Stimulated activated CD4-positive, alpha-beta T cell treated with anti-CD3 and anti-CD28 coated beads, TNF-alpha, amount 100 ng/mL, for 1 hour (primary cell): ENCODE data around the gene MTG2.

Experiments
- DNase-seq, 3 donors: peaks; one replicate each; pipeline ENCODE4 v3.0.0-alpha.2; 2020; ENCODE audit warnings: low read depth in 3 of 3, low spot score in 1 of 3

The MTG2 gene, protein sequence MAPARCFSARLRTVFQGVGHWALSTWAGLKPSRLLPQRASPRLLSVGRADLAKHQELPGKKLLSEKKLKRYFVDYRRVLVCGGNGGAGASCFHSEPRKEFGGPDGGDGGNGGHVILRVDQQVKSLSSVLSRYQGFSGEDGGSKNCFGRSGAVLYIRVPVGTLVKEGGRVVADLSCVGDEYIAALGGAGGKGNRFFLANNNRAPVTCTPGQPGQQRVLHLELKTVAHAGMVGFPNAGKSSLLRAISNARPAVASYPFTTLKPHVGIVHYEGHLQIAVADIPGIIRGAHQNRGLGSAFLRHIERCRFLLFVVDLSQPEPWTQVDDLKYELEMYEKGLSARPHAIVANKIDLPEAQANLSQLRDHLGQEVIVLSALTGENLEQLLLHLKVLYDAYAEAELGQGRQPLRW

DNA sequence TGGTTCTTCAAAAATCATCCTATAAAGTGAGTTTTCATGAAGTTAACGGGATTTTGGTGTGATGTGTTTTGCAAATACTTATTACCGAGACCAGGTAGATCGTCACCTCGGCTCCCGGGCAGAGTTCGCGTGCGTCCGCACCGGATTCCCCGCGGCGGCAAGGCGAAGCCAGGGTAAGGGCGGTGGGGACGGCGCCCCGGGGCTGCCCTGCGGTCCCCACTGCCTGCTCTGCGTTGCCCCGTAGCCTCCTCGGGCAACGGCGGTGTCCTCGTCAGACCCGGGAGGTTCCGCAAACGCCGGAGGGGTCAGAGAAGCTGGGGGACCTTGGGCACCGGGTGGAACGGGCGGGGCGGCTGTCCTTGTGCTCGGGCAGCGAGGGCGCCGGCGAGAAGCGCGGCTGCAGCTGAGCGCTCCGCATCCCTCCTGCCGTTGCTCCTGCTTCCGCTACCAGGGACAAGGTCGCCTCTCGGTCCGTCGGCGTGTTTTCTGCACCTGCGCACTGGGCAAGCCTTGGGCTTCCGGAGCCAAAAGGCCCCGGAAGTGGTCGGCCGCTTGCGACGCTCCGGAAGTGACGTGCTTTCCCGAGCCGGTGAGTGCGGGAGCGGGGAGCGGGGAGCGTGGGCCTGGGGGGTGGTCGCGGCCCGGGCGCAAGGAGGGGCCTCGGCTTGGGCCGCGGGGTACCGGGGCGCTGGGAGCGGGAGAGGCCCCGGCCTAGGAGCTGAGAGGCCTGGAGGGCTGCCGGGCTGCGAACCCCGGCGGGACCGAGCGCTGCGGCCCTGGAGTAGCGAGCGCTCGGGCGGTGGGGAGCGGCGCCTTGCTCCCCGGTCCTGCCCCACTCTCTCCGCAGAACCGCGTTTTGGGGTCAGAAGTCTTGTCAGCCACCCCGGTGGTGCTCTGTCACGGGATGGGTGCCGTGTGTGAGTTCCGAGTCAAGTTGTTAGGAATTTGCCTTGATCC, at the start of gene MTG2:
MTG2 (plus strand) TSS at position 560 of the 957 bp plus-strand sequence. CDS start 10,393 bp downstream, outside the sequence.
- DNase-seq: peak; percentile 80 to 84 (median 83)

DNA sequence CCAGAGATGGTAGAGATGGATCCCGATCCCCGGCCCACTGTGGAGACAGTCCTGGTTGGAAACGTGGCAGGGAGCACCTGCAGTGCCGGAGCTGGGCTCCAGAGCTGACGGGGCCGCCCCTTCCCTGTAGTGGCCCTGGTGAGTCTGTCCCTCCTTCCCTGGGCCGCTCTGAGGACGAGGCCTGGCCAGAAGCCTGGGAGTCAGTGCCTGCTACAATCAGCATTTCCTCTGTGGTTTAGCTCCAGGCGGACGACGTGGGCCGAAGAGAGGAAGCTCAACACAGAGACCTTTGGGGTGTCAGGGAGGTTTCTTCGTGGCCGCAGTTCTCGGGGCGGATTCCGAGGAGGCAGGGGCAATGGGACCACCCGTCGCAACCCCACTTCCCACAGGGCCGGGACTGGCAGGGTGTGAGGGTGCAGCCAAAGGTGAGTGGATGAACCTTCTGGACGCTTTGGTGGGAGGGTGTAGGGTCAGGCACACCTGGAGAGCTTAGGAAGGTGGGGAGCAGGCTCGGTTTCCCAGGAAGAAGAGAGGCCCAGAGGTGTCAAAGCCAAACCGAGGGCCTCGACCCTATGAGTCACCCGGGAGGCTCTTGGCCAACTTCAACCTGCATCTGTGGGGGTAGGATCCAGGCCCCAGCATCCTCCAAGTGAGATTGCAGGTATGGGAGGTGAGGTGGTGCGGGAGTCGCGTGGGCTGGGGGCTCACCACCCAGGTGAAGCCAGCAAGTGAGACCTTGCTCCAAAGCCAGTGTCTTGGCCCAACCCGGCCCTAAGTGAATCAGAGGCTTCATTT, 49.6 kb upstream of the MTG2 start:
- DNase-seq: no peak

DNA sequence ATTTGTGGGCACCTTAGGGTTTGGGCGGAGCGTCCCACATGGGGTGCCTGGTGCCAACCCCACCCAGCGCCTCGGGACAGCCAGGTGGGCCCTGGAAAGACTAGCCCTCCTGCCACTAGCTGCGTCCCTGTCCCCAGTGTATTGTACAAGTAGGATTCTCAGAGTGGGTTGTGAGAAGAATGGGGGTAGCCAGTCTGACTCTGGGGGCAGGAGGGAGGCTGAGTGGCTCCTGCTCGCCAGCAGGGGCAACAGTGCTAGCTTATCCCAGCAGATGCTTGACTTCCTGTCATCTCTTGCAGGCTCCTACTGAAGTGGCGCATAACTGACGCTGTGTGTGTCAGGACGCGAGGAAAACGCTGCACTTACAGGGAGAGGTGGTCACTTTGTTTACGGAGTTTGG, 49.0 kb upstream of the MTG2 start:
- DNase-seq: no peak

DNA sequence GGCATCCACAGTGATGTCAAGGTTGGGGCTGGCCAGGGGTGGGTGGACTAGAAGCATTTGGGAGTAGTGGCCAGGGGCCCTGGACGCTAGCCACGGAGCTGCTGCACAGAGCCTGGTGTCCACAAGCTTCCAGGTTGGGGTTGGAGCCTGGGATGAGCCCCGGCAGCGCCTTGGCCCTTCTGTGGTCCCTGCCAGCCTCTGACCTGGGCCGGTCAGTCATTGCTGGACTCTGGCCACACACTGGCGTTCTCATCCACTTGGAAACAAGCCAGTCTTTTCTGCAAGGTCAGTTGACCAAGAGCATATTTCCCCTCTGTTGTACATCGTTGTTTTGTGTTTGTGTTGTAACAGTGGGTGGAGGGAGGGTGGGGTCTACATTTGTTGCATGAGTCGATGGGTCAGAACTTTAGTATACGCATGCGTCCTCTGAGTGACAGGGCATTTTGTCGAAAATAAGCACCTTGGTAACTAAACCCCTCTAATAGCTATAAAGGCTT, 48.0 kb upstream of the MTG2 start:
- DNase-seq: no peak

GRCh38 chr20:62135573-62136266, 47.1 kb upstream of the MTG2 start:
- no peak for DNase-seq

DNA sequence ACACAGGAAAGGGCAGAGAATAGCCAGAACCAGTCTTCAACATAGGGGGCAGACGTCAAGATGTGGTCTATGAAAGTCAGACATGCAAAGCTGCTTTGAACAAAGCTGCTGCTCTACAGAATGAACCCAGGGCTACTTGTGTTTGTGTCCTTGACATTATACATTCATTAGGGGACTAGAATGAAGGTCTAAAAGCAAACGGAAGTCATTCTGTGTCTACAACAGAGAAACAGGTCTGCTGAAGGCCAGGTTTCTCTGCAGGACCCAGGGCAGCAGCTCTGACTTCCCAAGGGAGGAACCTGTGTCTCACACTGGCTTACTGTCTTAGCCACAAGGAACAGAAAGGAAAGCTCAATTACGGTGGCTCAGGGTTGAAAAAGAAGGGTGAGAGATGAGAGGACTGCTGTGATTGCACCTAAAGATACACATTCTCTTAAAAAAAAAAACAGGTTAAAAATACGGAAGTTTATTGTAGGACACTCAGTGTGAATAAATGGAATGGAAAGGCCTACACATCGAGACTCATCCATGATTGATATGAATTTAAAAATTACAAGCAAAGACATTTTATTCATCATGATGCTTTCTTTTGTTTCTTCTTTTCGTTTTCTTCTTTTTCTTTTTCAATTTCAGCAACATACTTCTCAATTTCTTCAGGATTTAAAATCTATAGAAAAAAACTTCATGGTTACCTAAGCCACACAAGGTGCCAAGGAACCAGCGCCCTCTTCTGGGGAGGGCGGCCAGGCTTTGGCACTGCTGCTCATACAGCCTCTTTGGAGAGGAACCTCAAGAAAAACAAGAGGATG, 46.3 kb upstream of the MTG2 start:
- peak; percentile 33 to 48 (median 39) for DNase-seq

DNA sequence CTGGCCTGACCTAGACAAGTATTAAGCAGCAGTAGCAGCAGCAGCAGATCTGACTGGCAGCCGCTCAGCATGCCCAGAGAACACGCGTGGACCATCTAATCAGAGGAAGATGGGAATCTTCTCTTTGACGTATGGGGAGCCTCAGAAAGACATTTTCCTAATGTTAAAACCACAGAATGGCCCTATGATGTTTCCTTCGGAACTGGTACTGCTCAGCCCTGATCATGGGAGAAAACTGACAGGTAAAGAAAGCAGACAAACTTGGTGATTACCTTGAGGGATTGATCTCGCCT, 45.8 kb upstream of the MTG2 start:
- DNase-seq: no peak

- no peak for DNase-seq
These were observed 45.2 kb upstream of the MTG2 start for GRCh38 chr20:62137478-62138203.

- DNase-seq: no peak
These were observed 44.7 kb upstream of the MTG2 start for GRCh38 chr20:62138204-62138543.

- no peak for DNase-seq
These were observed 43.9 kb upstream of the MTG2 start for GRCh38 chr20:62138912-62139311.

DNA sequence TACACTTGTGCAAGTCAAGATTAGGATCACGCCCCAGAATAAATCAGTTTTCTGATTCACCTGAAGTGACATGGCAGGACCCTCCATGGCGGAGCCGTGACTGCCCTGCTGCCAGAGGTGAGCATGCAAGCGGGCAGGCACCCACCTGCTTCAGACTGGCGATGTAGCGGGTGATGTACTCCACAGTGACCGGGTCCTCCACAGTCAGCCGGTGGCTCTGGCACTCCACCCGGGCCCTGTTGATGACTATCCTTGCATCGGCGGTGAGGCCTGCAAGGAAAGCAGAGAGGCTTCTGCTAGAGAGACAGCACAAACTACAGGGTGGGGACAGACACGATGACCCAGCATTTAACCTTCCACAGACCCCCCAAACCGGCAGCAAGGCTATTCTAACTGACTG, 43.2 kb upstream of the MTG2 start:
- no peak for DNase-seq

DNA sequence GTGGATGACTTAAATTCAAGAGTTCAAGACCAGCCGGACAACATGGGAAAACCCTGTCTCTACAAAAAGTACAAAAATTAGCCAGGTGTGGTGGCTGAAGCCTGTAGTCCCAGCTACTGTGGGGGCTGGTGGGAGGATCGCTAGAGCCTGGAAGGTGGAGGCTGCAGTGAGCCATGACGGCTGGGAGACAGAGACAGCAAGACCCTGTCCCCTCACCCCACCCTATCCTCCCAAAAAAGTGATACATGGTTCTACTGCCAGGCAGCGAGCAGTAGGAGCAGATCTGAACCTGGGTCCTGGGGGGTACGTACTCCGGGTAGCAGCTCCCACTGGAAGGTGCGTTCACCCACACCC, 41.8 kb upstream of the MTG2 start:
- no peak for DNase-seq

DNA sequence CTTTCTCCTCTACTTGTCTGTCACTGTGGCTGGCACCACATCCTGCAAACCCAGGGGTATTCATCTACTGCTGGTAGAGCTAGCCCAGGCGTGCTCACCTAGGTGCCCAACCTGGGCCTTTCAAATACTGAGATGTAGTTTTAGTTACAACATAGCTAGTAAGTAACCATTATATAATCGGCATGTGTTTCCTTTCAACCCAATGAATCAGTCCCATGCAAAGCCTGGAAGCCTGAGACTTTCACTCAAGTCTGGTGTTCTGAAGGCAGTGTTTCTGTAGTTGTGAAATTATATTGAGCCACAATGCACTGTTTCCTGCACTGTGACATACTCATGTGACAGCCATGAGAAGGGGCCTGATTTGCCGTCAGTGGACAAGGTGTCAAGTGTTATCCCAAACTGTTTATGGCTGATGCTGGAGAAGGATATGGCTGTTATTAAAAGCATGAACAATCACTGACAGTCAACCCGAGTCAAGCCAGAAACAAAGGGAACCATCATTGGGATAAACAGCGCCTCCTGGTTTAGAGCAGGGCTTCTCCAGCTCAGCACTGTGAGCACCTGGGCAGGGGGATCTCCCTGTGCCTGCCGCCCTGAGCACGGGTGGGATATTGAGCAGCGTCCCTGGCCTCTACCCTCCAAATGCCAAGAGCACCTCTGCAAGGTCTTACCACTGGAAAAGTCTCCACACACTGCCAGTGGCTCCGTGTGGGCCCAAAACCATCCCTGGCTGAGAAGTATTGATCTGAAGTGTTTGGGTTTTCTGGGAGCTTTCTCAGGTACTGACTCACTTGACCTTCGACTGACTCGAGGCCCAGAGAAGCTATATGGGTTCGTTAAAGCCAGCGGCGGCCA, 41.2 kb upstream of the MTG2 start:
- no peak for DNase-seq

DNA sequence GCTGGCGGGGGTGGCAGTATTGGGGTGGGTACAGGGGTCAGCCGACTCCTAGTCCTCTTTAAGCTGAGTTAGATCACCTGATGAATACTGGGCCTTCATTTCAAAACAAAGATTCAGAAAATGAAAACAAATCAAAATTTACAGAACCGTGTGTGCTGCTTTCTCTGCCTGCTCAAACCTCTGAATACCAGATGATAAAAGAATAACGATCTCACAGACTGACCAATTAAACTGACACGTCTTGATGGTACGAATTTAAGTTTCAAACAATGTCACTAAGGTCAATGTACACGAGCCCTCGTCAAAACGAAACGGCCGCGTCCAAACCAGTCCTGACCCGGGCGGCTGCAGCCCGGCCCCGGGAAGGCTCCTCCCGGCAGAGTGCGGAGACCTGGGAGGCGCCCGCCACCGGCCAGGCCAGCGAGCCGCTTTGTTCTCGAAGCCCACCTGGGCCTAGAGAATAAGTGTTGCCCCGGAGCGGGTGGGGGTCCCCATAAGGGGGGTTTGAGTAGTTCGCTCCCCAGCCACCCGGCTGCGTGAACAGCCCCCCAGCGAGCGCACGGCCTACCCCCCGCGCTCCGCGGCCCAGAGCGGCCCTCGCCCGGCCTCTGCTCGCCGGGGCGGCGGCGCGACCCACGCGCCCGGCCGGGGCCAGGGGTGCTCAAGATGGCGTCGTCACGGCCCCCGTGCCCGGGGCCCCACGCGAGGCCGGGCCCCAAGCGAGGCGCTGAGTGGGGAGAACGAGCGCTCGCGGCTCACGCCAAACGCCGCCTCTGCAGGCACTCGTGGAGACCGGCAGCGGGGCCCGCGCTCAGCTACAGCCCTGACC, 40.4 kb upstream of the MTG2 start:
- no peak for DNase-seq

DNA sequence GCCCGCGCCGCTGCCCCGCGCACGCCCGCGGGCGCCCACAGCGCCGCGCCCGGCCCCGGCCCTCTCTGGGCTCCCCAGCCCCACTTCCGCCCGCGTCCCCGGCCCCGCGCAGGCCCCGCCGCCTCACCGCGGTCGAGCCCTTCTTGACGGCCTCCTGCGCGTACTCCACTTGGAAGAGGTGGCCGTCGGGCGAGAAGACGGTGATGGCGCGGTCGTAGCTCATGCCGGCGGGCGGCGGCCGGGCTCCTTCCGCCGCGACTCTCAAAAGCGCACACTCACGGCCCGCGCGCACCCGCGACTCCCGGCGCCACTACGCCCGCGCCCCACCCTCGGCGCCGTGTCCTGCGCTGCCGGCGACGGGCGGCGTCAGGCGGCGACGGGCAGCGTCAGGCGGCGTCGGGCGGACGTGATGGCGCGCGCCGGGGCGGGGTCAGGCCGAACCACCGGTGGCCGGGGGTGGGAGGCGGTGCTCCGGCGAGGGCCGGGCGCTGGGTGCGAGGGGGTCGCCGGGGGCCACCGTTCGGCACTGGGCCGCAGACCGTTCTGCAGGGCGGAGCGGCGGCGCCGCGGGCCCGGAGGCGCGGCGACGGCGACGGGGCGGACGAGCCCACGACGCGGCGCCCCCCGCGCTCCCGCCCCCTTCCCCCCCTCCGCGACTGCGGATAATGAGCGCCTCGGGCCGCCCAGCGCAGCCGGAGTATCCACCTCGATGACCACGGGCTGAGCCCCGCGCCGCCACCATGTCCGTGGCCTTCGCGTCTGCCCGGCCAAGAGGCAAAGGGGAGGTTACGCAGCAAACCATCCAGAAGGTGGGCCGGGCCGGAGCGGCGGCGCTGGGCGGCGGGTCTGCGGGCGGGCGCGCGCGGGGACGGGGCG, 39.5 kb upstream of the MTG2 start, which contains the start of the genes PSMA7 and SS18L1:
PSMA7 (minus strand) TSS at position 314 of the 876 bp plus-strand sequence; CDS start at position 223, 91 bp downstream.
SS18L1 (plus strand) TSS at position 689 of the 876 bp plus-strand sequence; CDS start at position 741, 52 bp downstream.
- peak; percentile 59 to 78 (median 71) for DNase-seq
